A673 (cell line): ENCODE measurements around the gene ANGPT4.

Experiments used
- EZH2 ChIP-seq: fragments of 200-600 bp; sonication (generic); IDR thresholded peaks from 2 replicates; pipeline ENCODE4 v1.6.1; 2017; ENCODE audit warnings: borderline replicate concordance, low read depth, mild to moderate bottlenecking, mixed read lengths, antibody characterized with exemption, low read length; ENCODE audit not compliant: poor library complexity, severe bottlenecking
- TF ChIP-seq, protein P1 (sequence below): fragments of 300-800, 200-600 bp; sonication (generic); conservative IDR thresholded peaks from 2 replicates; pipeline ENCODE4 v1.5.1; 2017; ENCODE audit warnings: low read depth, mild to moderate bottlenecking, antibody characterized with exemption, low read length, moderate library complexity, mixed read lengths

GRCh38 chr20:917416-917815, 1.3 kb upstream of the ANGPT4 start:
- TF ChIP-seq, protein P1, sequence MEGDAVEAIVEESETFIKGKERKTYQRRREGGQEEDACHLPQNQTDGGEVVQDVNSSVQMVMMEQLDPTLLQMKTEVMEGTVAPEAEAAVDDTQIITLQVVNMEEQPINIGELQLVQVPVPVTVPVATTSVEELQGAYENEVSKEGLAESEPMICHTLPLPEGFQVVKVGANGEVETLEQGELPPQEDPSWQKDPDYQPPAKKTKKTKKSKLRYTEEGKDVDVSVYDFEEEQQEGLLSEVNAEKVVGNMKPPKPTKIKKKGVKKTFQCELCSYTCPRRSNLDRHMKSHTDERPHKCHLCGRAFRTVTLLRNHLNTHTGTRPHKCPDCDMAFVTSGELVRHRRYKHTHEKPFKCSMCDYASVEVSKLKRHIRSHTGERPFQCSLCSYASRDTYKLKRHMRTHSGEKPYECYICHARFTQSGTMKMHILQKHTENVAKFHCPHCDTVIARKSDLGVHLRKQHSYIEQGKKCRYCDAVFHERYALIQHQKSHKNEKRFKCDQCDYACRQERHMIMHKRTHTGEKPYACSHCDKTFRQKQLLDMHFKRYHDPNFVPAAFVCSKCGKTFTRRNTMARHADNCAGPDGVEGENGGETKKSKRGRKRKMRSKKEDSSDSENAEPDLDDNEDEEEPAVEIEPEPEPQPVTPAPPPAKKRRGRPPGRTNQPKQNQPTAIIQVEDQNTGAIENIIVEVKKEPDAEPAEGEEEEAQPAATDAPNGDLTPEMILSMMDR: no peak
- no peak for TF ChIP-seq EZH2
